IMR-90 (cell line): ENCODE results near the gene GLG1. TPM values are rescaled to one million over a fixed set of nuclear protein-coding genes. Genes with fewer than 3 reads are reported as not detected.

ENCODE experiments used
- ATAC-seq: fragments of 200-7000 bp; cut with Tn5 transposase; 2 replicates; pipeline ENCODE4 v1.9.1; 2020; ENCODE audit warnings: low read depth, mild to moderate bottlenecking, moderate library complexity
- BruUV-seq: library from RNA; stranded (reverse); fragments of 400-500 nt; replicated peaks from 2 replicates; lab custom pipeline; 2021; lab: Mats Ljungman, UMichigan
- CTCF ChIA-PET: fragments of 300-600 bp; formaldehyde crosslinking; extraction: SDS; loops from one replicate; lab custom pipeline; 2021; ENCODE audit warnings: antibody characterized with exemption; lab: Yijun Ruan, JAX
- POLR2A ChIA-PET: fragments of 300-600 bp; sonication (Branson Sonifier 250); formaldehyde crosslinking; loops from one replicate; lab custom pipeline; 2022; ENCODE audit warnings: antibody characterized with exemption; ENCODE audit not compliant: unreplicated experiment; lab: Charles Lee
- DNase-seq: peaks from one replicate; pipeline ENCODE4 v3.0.0; 2013
- H2AFZ ChIP-seq: replicated peaks from 2 replicates; pipeline ENCODE3; 2013; ENCODE audit warnings: low read length, mild to moderate bottlenecking; ENCODE audit not compliant: poor library complexity
- H2AK5ac ChIP-seq: 2 replicates; pipeline ENCODE4 v1.6.1; 2013; ENCODE audit warnings: low read depth, low read length, inconsistent platforms
- H2AK9ac ChIP-seq: replicated peaks from 2 replicates; pipeline ENCODE3; 2013; ENCODE audit warnings: mild to moderate bottlenecking, low read depth, low read length, moderate library complexity; ENCODE audit not compliant: poor library complexity
- H2BK120ac ChIP-seq: 2 replicates; pipeline ENCODE4 v1.6.1; 2013; ENCODE audit warnings: low read depth, low read length, inconsistent platforms
- H2BK15ac ChIP-seq: 3 replicates; pipeline ENCODE4 v1.6.1; 2013; ENCODE audit warnings: low read depth, low read length, inconsistent platforms
- H2BK20ac ChIP-seq: 2 replicates; pipeline ENCODE4 v1.6.1; 2013; ENCODE audit warnings: low read depth, mild to moderate bottlenecking, inconsistent platforms, low read length, moderate library complexity
- H2BK5ac ChIP-seq: 2 replicates; pipeline ENCODE4 v1.6.1; 2013; ENCODE audit warnings: mild to moderate bottlenecking, low read depth, low read length, inconsistent platforms; ENCODE audit not compliant: poor library complexity, severe bottlenecking
- H3K14ac ChIP-seq: replicated peaks from 2 replicates; pipeline ENCODE4 v1.6.1; 2013; ENCODE audit warnings: low read depth, low read length, inconsistent platforms
- H3K18ac ChIP-seq: 2 replicates; pipeline ENCODE4 v1.6.1; 2013; ENCODE audit warnings: low read depth, low read length, control low read depth
- H3K23ac ChIP-seq: 2 replicates; pipeline ENCODE4 v1.6.1; 2013; ENCODE audit warnings: low read depth, low read length, inconsistent platforms
- H3K27ac ChIP-seq: 2 replicates; pipeline ENCODE4 v1.5.1; 2013; ENCODE audit warnings: mild to moderate bottlenecking, control low read depth, low read length; ENCODE audit not compliant: insufficient read depth
- H3K27me3 ChIP-seq: 2 replicates; pipeline ENCODE4 v1.6.1; 2013; ENCODE audit warnings: low read length; ENCODE audit not compliant: control insufficient read depth, insufficient read depth
- H3K36me3 ChIP-seq: 2 replicates; pipeline ENCODE4 v1.6.1; 2013; ENCODE audit warnings: low read length, mixed read lengths; ENCODE audit not compliant: control insufficient read depth, insufficient read depth
- H3K4ac ChIP-seq: 2 replicates; pipeline ENCODE4 v1.6.1; 2013; ENCODE audit warnings: low read depth, low read length, inconsistent platforms
- H3K4me1 ChIP-seq: 2 replicates; pipeline ENCODE4 v1.6.1; 2013; ENCODE audit warnings: low read length, mixed read lengths; ENCODE audit not compliant: control insufficient read depth, insufficient read depth
- H3K4me2 ChIP-seq: 2 replicates; pipeline ENCODE4 v1.6.1; 2013; ENCODE audit warnings: low read depth, mild to moderate bottlenecking, control low read depth, low read length, moderate library complexity
- H3K4me3 ChIP-seq: 2 replicates; pipeline ENCODE4 v1.5.1; 2013; ENCODE audit warnings: low read depth, mild to moderate bottlenecking, control low read depth, low read length, moderate library complexity; ENCODE audit not compliant: insufficient read depth
- H3K56ac ChIP-seq: 2 replicates; pipeline ENCODE4 v1.6.1; 2013; ENCODE audit warnings: low read length, inconsistent platforms; ENCODE audit not compliant: insufficient read depth; ENCODE audit errors: extremely low read depth
- H3K79me1 ChIP-seq, 2 experiments: 2 replicates each; pipeline ENCODE4 v1.6.1; 2013; ENCODE audit warnings: low read length in 2 of 2, inconsistent platforms in 1 of 2, low read depth in 1 of 2
- H3K9ac ChIP-seq: 2 replicates; pipeline ENCODE4 v1.6.1; 2013; ENCODE audit warnings: low read depth, low read length, control low read depth
- H3K9me1 ChIP-seq: 2 replicates; pipeline ENCODE4 v1.6.1; 2013; ENCODE audit warnings: low read length, inconsistent platforms; ENCODE audit not compliant: insufficient read depth
- H3K9me3 ChIP-seq: 2 replicates; pipeline ENCODE4 v1.6.1; 2013; ENCODE audit warnings: low read length; ENCODE audit not compliant: control insufficient read depth, insufficient read depth
- H4K20me1 ChIP-seq: 2 replicates; pipeline ENCODE4 v1.6.1; 2013; ENCODE audit warnings: low read length, inconsistent platforms; ENCODE audit not compliant: insufficient read depth
- H4K5ac ChIP-seq: 2 replicates; pipeline ENCODE4 v1.6.1; 2013; ENCODE audit warnings: mild to moderate bottlenecking, low read depth, low read length, control low read depth
- H4K8ac ChIP-seq, 2 experiments: 2 replicates each; pipeline ENCODE4 v1.6.1; 2013; ENCODE audit warnings: low read depth in 2 of 2, low read length in 2 of 2, control low read depth in 1 of 2, inconsistent platforms in 1 of 2
- H4K91ac ChIP-seq: 2 replicates; pipeline ENCODE4 v1.6.1; 2013; ENCODE audit warnings: low read depth, low read length, inconsistent platforms; ENCODE audit not compliant: insufficient read depth
- BHLHE40 ChIP-seq: fragments of 150-350 bp; IDR thresholded peaks from 2 replicates; pipeline ENCODE4 v1.6.1; 2016; ENCODE audit warnings: mild to moderate bottlenecking, low read depth, low read length
- CEBPB ChIP-seq: IDR thresholded peaks from 2 replicates; pipeline ENCODE4 v1.6.1; 2012; ENCODE audit warnings: low read depth, low read length, improper control_type of control experiment
- CTCF ChIP-seq: conservative IDR thresholded peaks from 2 replicates; pipeline ENCODE4 v1.5.1; 2012; ENCODE audit warnings: mild to moderate bottlenecking, low read depth, low read length, improper control_type of control experiment
- FOS ChIP-seq: fragments of 150-350 bp; IDR thresholded peaks from 2 replicates; pipeline ENCODE4 v1.6.1; 2016; ENCODE audit warnings: low read depth, low read length
- MAFK ChIP-seq: IDR thresholded peaks from 2 replicates; pipeline ENCODE4 v1.6.1; 2012; ENCODE audit warnings: low read depth, low read length, improper control_type of control experiment
- MAZ ChIP-seq: IDR thresholded peaks from 2 replicates; pipeline ENCODE4 v1.6.1; 2012; ENCODE audit warnings: low read depth, mild to moderate bottlenecking, low read length, improper control_type of control experiment, moderate library complexity, borderline replicate concordance
- MXI1 ChIP-seq: IDR thresholded peaks from 2 replicates; pipeline ENCODE4 v1.6.1; 2012; ENCODE audit warnings: low read depth, mild to moderate bottlenecking, low read length, moderate library complexity, borderline replicate concordance
- NFE2L2 ChIP-seq: fragments of 150-350 bp; IDR thresholded peaks from 2 replicates; pipeline ENCODE4 v1.6.1; 2016; ENCODE audit warnings: low read depth, mild to moderate bottlenecking, low read length
- POLR2A ChIP-seq: IDR thresholded peaks from 2 replicates; pipeline ENCODE4 v1.6.1; 2012; ENCODE audit warnings: mild to moderate bottlenecking, low read depth, low read length
- RAD21 ChIP-seq: IDR thresholded peaks from 2 replicates; pipeline ENCODE4 v1.6.1; 2012; ENCODE audit warnings: low read length, improper control_type of control experiment
- RCOR1 ChIP-seq: IDR thresholded peaks from 2 replicates; pipeline ENCODE4 v1.6.1; 2012; ENCODE audit warnings: mild to moderate bottlenecking, low read length, improper control_type of control experiment; ENCODE audit not compliant: insufficient replicate concordance
- SMC3 ChIP-seq: fragments of 150-350 bp; IDR thresholded peaks from 2 replicates; pipeline ENCODE4 v1.6.1; 2016; ENCODE audit warnings: low read depth, mild to moderate bottlenecking, antibody characterized with exemption, low read length, moderate library complexity
- USF2 ChIP-seq: fragments of 150-350 bp; IDR thresholded peaks from 2 replicates; pipeline ENCODE4 v1.6.1; 2017; ENCODE audit warnings: mild to moderate bottlenecking, antibody characterized with exemption, low read length, low read depth
- WGBS, 2 experiments: methylation state at CpG; one replicate each; pipeline versions ENCODE4 v1.1.5 to v1.1.7; 2013; ENCODE audit warnings: missing lambda C conversion rate in 2 of 2; ENCODE audit not compliant: insufficient read length in 1 of 2; ENCODE audit errors: extremely low coverage in 2 of 2; 5-methylcytosine and 5-hydroxymethylcytosine counted together
- dilution Hi-C: fragments of 300-500 bp; cut with HindIII; formaldehyde crosslinking; loops from one replicate; pipeline ENCODE4 v1.14.3; 2018; ENCODE audit warnings: low sequenced_read_pairs; ENCODE audit not compliant: unreplicated experiment
- in situ Hi-C: fragments of 300-500 bp; cut with MboI; formaldehyde crosslinking; loops from 3 replicates; pipeline ENCODE4 v1.14.3; 2019; ENCODE audit warnings: low sequenced_read_pairs, inconsistent platforms, mixed read lengths
- intact Hi-C: fragments of 100-400 bp; cut with micrococcal nuclease; formaldehyde crosslinking; loops from 2 replicates; pipeline ENCODE4 v1.10.0; 2022
- polyA plus RNA-seq, 3 experiments: library from polyadenylated mRNA; depleted of rRNA; stranded (reverse); fragments of >200 nt; gene quantifications; 2 replicates each; pipeline ENCODE4 v1.2.3, GENCODE V29; 2012; ENCODE audit warnings: low replicate concordance in 1 of 3
- total RNA-seq: library from RNA; depleted of rRNA; stranded (reverse); fragments of >200 nt; gene quantifications from 2 replicates; pipeline ENCODE4 v1.2.3, GENCODE V29; 2012
- TF ChIP-seq, protein P1 (sequence below): fragments of 150-350 bp; IDR thresholded peaks from 2 replicates; pipeline ENCODE4 v1.6.1; 2016; ENCODE audit warnings: low read depth, mild to moderate bottlenecking, low read length, moderate library complexity, borderline replicate concordance

The GLG1 gene
- total and polyA plus RNA-seq, 2 of the 4 experiments (the other 2 are of a cell fraction) = 91.0 to 107 TPM

- dilution Hi-C loops = no loop called here
- no peak overlapping the region for H2BK15ac ChIP-seq
- H3K36me3 ChIP-seq = peaks cover 19% of the 10 kb centered on the region
- H2AK5ac ChIP-seq = no peak overlapping the region
- no peak overlapping the region for H3K56ac ChIP-seq
- H3K9me3 ChIP-seq = no peaks in the 10 kb centered on the region
- no peak overlapping the region for H3K4me2 ChIP-seq
- DNase-seq (no peak), ATAC-seq (peak; percentile 54; the same call in 1 of the 2 replicates)
- H3K27me3 ChIP-seq = no peaks in the 10 kb centered on the region
- no peak overlapping the region for H2BK5ac ChIP-seq
- H2AFZ ChIP-seq = no peak overlapping the region
- intact Hi-C loops = loop anchor here (1.0 to 5.0 kb wide), 2 partner anchors 12 to 127 kb away; partner anchors contain the start of gene GLG1
- CTCF ChIA-PET = no interaction called here
- POLR2A ChIA-PET = no interaction called here
- no peak overlapping the region for H3K4ac ChIP-seq
- H2BK20ac ChIP-seq = no peak overlapping the region
- H3K79me1 ChIP-seq = peaks cover 2 to 13% of the 10 kb centered on the region in 2 experiments; a peak in 3 of 4 replicates
- H3K14ac ChIP-seq = no peak overlapping the region
- no peaks in the 10 kb centered on the region for H3K9me1 ChIP-seq
- no peak overlapping the region for H3K18ac ChIP-seq
- no CpG with 5 or more reads among the region's 12 CpGs for WGBS, 2 experiments
- no peaks in the 10 kb centered on the region for H4K20me1 ChIP-seq
- H3K4me1 ChIP-seq = no peaks in the 10 kb centered on the region
- no peak overlapping the region for H4K5ac ChIP-seq
- in situ Hi-C loops = loop anchor here (10.0 kb wide), 1 partner anchor 144 kb away; no protein-coding TSS in a partner anchor
- H3K27ac ChIP-seq = no peak overlapping the region
- no peak overlapping the region for H2BK120ac ChIP-seq
- no peak overlapping the region for H3K4me3 ChIP-seq
- H3K23ac ChIP-seq = no peak overlapping the region
- H4K91ac ChIP-seq = no peak overlapping the region
- no TSS peak for BruUV-seq
- H4K8ac ChIP-seq = no peak overlapping the region
- no peak overlapping the region for H2AK9ac ChIP-seq
- H3K9ac ChIP-seq = no peak overlapping the region
- TF ChIP-seq CTCF (no peak), SMC3 (no peak), MAFK (no peak), MXI1 (no peak), CEBPB (no peak), USF2 (no peak), RAD21 (no peak), BHLHE40 (no peak), RCOR1 (no peak), FOS (no peak), MAZ (no peak), POLR2A (no peak), NFE2L2 (no peak)
- TF ChIP-seq, protein P1, sequence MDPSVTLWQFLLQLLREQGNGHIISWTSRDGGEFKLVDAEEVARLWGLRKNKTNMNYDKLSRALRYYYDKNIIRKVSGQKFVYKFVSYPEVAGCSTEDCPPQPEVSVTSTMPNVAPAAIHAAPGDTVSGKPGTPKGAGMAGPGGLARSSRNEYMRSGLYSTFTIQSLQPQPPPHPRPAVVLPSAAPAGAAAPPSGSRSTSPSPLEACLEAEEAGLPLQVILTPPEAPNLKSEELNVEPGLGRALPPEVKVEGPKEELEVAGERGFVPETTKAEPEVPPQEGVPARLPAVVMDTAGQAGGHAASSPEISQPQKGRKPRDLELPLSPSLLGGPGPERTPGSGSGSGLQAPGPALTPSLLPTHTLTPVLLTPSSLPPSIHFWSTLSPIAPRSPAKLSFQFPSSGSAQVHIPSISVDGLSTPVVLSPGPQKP = no peak
These were observed 126.5 kb downstream of the GLG1 start for GRCh38 chr16:74480150-74481029.
